Measurements from ENCODE around the gene REEP6. TPM values are rescaled to one million over a fixed set of nuclear protein-coding genes. Genes with fewer than 3 reads are reported as not detected.

Gene REEP6
- total RNA-seq, 1 donor from 2014 or later, result 0.26 TPM

Other genes with a start within 250 kb of the REEP6 start
- 16.8 and 23.6 TPM in 2 replicates for gene ATP5F1D, start 249.4 kb upstream of the REEP6 start, total RNA-seq
- gene MIDN, start 242.6 kb upstream of the REEP6 start, total RNA-seq, result 4.9 and 7.0 TPM in 2 replicates
- gene CIRBP, start 221.8 kb upstream of the REEP6 start, total RNA-seq, result 118 and 189 TPM in 2 replicates
- gene FAM174C, start 215.7 kb upstream of the REEP6 start, total RNA-seq, result 16.4 and 19.7 TPM in 2 replicates
- 0.13 and 0.25 TPM in 2 replicates for gene EFNA2, start 205.3 kb upstream of the REEP6 start, total RNA-seq
- 67.7 and 92.3 TPM in 2 replicates for gene NDUFS7, start 107.3 kb upstream of the REEP6 start, total RNA-seq
- 9.1 and 10.2 TPM in 2 replicates for gene GAMT, start 89.6 kb upstream of the REEP6 start, total RNA-seq
- 69.4 and 70.3 TPM in 2 replicates for gene DAZAP1, start 83.6 kb upstream of the REEP6 start, total RNA-seq
- gene RPS15, start 52.8 kb upstream of the REEP6 start, total RNA-seq, result 352 and 534 TPM in 2 replicates
- gene APC2, start 41.1 kb upstream of the REEP6 start, total RNA-seq, result under 0.01 TPM in 2 replicates
- gene C19orf25, start 12.0 kb upstream of the REEP6 start, total RNA-seq, result 15.4 and 24.4 TPM in 2 replicates
- 0.26 and 1.0 TPM in 2 replicates for gene PCSK4, start 831 bp upstream of the REEP6 start, total RNA-seq
- gene ADAMTSL5, start 21.8 kb downstream of the REEP6 start, total RNA-seq, result not detected in 2 replicates
- gene PLK5, start 32.9 kb downstream of the REEP6 start, total RNA-seq, result not detected in 2 replicates
- gene MEX3D, start 77.1 kb downstream of the REEP6 start, total RNA-seq, result 43.1 and 69.7 TPM in 2 replicates
- gene MBD3, start 101.7 kb downstream of the REEP6 start, total RNA-seq, result 75.7 and 105 TPM in 2 replicates
- 82.4 and 109 TPM in 2 replicates for gene UQCR11, start 114.3 kb downstream of the REEP6 start, total RNA-seq
- gene TCF3, start 161.4 kb downstream of the REEP6 start, total RNA-seq, result 56.0 and 79.3 TPM in 2 replicates